GM18519 (cell line): Measurements from ENCODE around the gene ZDHHC8.

Source experiments
- ATAC-seq: cut with Tn5 transposase; IDR thresholded peaks from one replicate; pipeline ENCODE4 v1.9.1; 2021; ENCODE audit warnings: mild to moderate bottlenecking, moderate library complexity; ENCODE audit not compliant: unreplicated experiment, low FRiP score

Gene ZDHHC8

DNA sequence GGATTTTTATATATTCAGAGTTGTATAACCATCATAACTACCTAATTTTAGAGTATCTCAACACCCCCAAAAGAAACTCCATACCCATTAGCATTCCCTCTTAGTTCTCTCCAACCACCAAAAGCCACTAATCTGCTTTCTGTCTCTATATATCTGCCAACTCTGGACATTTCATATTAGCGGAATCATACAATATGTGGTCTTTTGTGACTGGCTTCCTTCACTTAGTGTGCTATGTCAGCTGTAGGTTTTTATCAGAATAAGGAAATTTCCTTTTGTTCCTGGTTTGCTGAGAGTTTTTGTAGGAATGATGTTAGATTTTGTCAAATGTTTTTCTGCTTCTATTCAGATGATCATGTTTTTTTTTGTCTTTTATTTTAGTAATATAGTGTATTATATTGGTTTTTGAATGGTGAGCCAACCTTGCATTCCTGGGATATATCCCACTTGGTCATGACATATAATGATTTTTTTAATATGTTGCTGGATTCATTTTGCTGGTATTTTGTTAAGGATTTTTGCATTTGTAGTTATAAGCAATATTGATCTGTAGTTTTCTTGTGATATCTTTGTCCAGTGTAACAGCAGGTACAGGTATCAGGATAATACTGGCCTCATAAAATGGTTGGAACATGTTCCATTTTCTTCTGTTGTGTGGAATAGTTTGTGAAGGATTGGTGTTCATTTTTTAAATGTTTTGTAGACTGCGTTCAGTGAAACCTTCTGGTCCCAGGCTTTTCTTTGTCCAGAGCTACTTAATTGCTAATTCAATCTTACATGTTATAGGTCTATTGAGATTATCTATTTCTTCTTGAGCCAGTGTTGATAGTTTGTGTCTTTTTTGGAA lies 34.8 kb upstream of the ZDHHC8 start:
- ATAC-seq: no peak

DNA sequence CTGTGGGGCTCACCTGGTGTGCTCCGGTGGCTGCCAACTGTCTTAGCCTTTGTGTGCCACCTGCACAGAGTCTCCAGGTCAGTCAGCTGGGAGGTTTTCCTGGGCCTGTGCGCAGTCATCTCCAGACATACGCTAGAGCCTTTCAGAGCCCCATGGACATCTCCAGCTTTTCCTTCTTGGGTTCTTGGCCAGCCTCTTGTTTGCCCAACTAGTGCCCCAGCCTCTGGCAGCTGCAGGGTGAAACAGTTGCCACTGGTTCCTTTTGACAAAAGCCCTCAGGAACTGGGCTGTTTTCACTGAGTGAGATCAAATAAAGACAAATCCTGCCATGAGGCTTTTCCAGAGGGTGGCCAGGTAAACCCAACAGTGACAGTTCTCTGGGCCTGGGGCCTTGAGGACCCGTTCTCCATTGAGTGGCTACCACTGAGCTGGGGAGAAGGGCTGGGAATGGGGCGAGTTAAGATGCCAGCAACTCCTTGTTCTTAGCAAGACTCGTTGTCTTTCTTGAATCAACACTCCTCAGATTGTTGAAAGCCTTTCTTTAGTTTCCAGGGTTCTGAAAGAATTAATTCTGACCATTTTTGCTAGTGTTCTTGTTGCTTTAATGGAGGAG lies 32.4 kb upstream of the ZDHHC8 start:
- no peak for ATAC-seq

- no peak for ATAC-seq
Measured at GRCh38 chr22:20101638-20102037, 30.0 kb upstream of the ZDHHC8 start.

DNA sequence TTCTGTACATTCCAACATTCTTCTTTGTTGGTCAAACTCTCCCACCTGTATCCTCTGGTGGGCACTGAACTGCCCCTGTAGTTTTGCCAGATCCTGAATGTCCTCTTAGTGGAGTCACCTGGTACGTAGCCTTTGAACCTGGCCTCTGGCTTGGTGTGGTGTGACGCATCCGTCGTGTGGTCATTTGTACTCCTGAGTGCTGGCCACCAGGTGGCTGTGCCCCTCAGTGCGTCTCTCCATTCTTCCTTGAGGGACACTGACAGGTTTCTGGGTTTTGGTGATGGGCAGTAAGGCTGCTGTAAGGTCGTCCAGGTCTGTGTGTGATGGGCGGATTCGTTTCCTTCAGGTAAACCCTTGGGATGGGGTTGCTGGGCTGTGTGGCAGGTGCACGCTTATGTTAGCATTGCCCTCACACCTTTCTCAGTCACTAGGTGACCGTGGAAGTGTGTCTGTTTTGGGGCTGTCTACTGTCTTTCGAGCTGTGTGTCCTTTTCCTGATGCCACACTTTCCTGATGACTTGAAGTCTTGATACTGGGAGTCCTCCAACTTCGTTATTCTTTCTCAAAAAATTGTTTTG lies 29.3 kb upstream of the ZDHHC8 start:
- no peak for ATAC-seq

DNA sequence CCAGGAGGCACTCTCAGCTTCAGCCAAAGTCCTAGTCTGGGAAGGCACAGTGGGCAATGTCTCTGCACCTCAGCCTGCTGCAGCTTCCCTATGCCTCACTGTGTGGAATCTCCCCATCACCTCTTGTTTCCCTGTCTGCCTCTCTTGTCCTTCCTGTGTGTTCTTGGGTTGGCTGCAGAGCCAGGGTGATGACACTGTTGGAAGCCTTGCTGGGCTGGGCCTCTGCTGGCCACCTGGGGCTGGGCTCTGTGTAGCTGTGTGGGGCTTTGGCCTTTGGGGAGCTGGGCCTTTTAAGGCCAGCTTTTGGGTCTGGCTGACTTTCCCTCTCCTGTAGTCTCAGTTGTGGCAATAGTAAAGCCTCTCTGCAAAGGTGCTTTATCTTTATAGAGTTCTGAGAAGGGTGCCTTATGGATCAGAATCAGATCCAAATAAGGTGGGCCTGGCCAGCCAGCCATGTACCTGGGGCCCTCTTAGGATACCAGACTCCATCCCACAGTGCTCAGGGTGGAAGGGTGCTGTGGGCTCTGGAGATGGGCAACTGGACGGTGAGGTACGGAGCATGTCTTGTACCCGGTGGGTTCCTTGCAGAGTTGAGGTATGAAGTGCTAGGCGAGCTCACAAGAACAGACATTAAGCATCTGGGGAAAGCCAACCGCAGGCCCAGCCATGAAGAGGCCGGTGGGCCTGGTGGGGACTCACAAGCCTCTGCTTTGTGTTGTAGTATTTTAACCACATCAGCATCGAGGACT lies 26.0 kb upstream of the ZDHHC8 start:
- no peak for ATAC-seq

DNA sequence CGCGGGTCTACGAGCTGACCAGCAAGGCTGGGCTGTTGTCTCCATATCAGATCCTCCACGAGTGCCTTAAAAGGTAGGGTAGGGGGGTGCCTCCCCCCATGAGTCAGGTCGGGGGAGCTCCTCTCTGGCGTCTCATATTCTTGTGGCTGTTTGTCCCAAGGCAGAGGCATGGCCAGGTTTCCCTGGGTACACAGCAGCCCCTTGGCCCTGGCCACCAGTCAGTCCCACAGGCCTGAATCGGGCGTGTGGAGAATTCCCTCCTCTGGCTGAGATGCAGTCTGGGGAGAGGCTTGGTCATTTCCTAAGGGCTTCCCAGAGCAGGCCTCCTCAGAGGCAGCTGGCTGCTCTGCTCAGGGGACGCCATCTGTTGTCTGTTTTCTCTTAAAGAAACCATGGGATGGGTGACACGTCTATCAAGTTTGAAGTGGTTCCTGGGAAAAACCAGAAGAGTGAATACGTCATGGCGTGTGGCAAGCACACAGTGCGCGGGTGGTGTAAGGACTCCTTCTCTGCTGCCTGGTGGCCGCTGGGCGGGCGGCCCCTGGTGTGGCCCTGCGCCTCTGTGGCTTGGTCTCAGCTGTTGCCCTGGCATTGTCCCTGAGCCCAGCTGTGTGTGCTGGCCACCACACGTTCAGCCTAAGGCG lies 25.3 kb upstream of the ZDHHC8 start:
- ATAC-seq: no peak

- no peak for ATAC-seq
Measured at GRCh38 chr22:20106849-20107237, 24.8 kb upstream of the ZDHHC8 start.

GRCh38 chr22:20107471-20107901 lies 24.1 kb upstream of the ZDHHC8 start:
- ATAC-seq: no peak

GRCh38 chr22:20107951-20108756 lies 23.4 kb upstream of the ZDHHC8 start:
- ATAC-seq: no peak

DNA sequence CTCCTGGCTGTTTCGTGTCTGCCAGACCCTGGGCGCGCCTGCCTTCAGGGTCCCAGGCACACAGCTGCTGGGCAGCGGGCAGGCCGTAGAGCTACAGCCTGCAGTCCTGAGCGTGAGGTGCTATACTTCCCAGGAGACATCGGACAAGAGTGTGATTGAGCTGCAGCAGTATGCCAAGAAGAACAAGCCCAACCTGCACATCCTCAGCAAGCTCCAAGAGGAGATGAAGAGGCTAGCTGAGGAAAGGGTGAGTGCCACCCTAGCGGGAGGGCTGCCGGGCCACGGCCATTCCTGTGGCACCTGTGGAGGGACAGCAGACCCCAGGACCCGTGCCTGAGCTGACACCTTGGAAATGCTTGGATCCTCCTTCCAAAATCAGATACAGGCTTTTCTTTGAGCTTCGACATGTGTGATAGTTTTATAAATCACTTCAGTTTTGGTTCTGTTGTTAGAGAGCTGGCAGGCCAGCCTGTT lies 22.8 kb upstream of the ZDHHC8 start:
- ATAC-seq: no peak

- ATAC-seq: no peak
Measured at GRCh38 chr22:20109411-20110358, 21.9 kb upstream of the ZDHHC8 start.

DNA sequence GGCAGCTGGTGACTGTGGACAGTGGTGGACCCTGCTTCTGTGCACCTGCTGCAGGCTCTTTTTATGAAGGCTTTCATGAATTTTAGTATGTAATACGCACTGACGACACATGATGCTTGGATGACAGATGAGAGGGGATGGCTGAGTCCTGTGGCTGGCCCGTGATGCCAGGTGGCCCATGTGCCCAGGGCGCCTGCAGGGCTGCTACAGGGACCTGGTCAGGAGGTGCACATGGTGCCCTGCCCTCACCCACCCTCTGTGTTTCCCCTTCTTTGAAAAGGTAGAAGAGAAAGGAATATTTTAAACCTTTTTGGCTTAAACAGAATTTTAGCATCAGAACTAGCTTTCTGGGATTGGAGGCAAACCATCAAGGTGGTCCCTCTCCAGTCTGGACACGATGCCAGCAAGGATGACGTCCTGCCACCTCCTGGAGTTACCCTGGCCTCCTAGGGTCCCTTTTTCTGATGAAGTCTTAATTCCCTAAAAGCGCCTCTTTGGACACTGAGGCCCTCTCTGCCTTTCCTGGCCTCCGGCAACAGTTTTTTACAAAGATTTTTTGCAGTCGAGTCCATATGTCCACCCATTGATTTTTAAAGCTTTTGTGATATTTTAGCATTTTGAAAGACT lies 21.1 kb upstream of the ZDHHC8 start:
- ATAC-seq: no peak

DNA sequence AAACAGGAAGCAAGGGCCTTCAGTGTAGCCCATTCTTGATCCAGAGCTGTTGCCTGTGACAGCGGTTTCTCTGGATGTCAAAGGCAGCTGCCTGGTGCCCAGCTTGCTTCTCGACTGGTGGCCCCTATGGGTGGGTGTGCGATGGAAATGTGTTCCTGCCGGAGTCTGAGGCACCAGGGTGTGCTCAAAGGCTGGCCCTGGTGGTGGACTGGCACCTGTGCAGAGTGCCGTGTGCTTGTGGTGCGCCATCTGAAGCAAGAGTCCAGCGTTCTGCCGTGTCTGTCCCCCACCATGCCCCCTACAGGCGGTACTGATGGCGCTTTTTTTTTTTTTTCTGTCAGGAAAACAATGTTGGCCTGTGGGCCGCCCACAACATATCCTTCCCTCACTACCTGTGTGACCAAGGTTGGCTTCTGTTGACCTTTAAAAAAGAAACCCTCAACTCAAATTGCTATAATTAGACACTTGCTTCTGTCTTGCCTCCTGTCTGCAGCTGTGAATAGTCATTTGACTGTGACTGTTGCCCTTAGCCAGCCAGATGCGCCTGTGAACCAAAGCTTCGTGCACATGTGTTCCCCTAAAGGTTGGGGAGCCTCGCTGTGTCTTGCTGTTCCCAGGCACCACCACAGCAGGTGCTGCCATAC lies 20.4 kb upstream of the ZDHHC8 start:
- no peak for ATAC-seq

GRCh38 chr22:20111689-20112622 lies 19.6 kb upstream of the ZDHHC8 start:
- ATAC-seq: no peak

- ATAC-seq: no peak
Measured at GRCh38 chr22:20112623-20113511, 18.7 kb upstream of the ZDHHC8 start.
